ENCODE results near the gene MYEOV. TPM values are rescaled to one million over a fixed set of nuclear protein-coding genes. Genes with fewer than 3 reads are reported as not detected.

Gene MYEOV
- polyA plus RNA-seq, 5 donors, result 0.36 to 0.72 (median 0.63) TPM; not detected in 1

GRCh38 chr11:69286374-69287371 lies 7.3 kb upstream of the MYEOV start:
- no peak for DNase-seq

GRCh38 chr11:69287968-69288882 lies 5.7 kb upstream of the MYEOV start:
- no peak for DNase-seq

- no peak for DNase-seq
Observed at GRCh38 chr11:69288883-69289242, 5.1 kb upstream of the MYEOV start.

- DNase-seq, result no peak
Observed at GRCh38 chr11:69290806-69291205, 3.1 kb upstream of the MYEOV start.

- DNase-seq, result no peak
Observed at GRCh38 chr11:69291459-69292110, 2.4 kb upstream of the MYEOV start.

- no peak for DNase-seq
Observed at GRCh38 chr11:69292221-69292648, 1.7 kb upstream of the MYEOV start.

- no peak for DNase-seq
Observed at GRCh38 chr11:69293087-69293486, 868 bp upstream of the MYEOV start.

- no peak for DNase-seq
Observed at GRCh38 chr11:69294571-69295078, 670 bp downstream of the MYEOV start.

- no peak for DNase-seq
Observed at GRCh38 chr11:69295079-69295994, 1.4 kb downstream of the MYEOV start.

GRCh38 chr11:69295995-69296889 lies 2.3 kb downstream of the MYEOV start:
- DNase-seq, result peak; percentile 69 to 75

- peak; percentile 92 for DNase-seq
Observed at GRCh38 chr11:69296890-69297786, 3.2 kb downstream of the MYEOV start.

- DNase-seq, result peak in 1 of 2 donors; percentile 45
Observed at GRCh38 chr11:69297787-69298266, 3.9 kb downstream of the MYEOV start.

GRCh38 chr11:69298267-69299022 lies 4.5 kb downstream of the MYEOV start:
- DNase-seq, result no peak

GRCh38 chr11:69299023-69299461 lies 5.1 kb downstream of the MYEOV start:
- no peak for DNase-seq

- no peak for DNase-seq
Observed at GRCh38 chr11:69299572-69299971, 5.6 kb downstream of the MYEOV start.

GRCh38 chr11:69300120-69301060 lies 6.4 kb downstream of the MYEOV start:
- no peak for DNase-seq

Measured in right lung (tissue), 5 donors.